ENCODE measurements around the gene EDN3. TPM values are rescaled to one million over a fixed set of nuclear protein-coding genes. Genes with fewer than 3 reads are reported as not detected.

The EDN3 gene
- total RNA-seq, 1 experiment from 2014 or later = not detected

GRCh38 chr20:59309218-59309617 is 8.8 kb downstream of the EDN3 start:
- Histone ChIP-seq H4K20me1 (ENCODE audit: insufficient read depth) (no peaks in the 10 kb centered on the region), H3K27ac (no peak overlapping the region), H3K79me2 (ENCODE audit: low read depth) (no peaks in the 10 kb centered on the region), H3K27me3 (ENCODE audit: insufficient read depth, low read depth) (peaks cover 98% of the 10 kb centered on the region), H3K4me1 (replicated peaks; ENCODE audit: insufficient read depth) (no peaks in the 10 kb centered on the region), H3K36me3 (ENCODE audit: low read depth) (no peaks in the 10 kb centered on the region), H2AFZ (no peak overlapping the region), H3K4me2 (no peak overlapping the region), H3F3A (ENCODE audit: insufficient read depth, low read depth) (no peaks in the 10 kb centered on the region), H3K9me3 (ENCODE audit: insufficient read depth, low read depth) (no peaks in the 10 kb centered on the region), H3K9me2 (ENCODE audit: insufficient read depth) (no peaks in the 10 kb centered on the region), H3K4me3 (no peak overlapping the region)
- TF ChIP-seq CTCF (conservative IDR thresholded peaks at IDR 0.05) (no peak), EZH2 (IDR thresholded peaks at IDR 0.05; ENCODE audit: low read depth) (no peak)
- ChIA-PET CTCF (no interaction called here), POLR2A (ENCODE audit: unreplicated experiment) (no interaction called here)
- DNase-seq = no peak
- no TSS peak for BruUV-seq (replicated peaks)
- intact Hi-C loops (cut with micrococcal nuclease; ENCODE audit: unreplicated experiment) = no loop called here

GRCh38 chr20:59314997-59315396 is 14.6 kb downstream of the EDN3 start:
- Histone ChIP-seq H3K79me2 (ENCODE audit: low read depth) (no peaks in the 10 kb centered on the region), H3K27me3 (ENCODE audit: insufficient read depth, low read depth) (peaks cover 99% of the 10 kb centered on the region)
- intact Hi-C loops (cut with micrococcal nuclease; ENCODE audit: unreplicated experiment) = no loop called here

GRCh38 chr20:59316911-59317731 is 16.7 kb downstream of the EDN3 start:
- H3K4me1 ChIP-seq (replicated peaks; ENCODE audit: insufficient read depth) = no peaks in the 10 kb centered on the region
- no peak overlapping the region for H2AFZ ChIP-seq
- H3K36me3 ChIP-seq (ENCODE audit: low read depth) = no peaks in the 10 kb centered on the region
- intact Hi-C loops (cut with micrococcal nuclease; ENCODE audit: unreplicated experiment) = no loop called here
- no peaks in the 10 kb centered on the region for H3F3A ChIP-seq (ENCODE audit: insufficient read depth, low read depth)
- H3K4me2 ChIP-seq = no peak overlapping the region
- H4K20me1 ChIP-seq (ENCODE audit: insufficient read depth) = no peaks in the 10 kb centered on the region
- DNase-seq = no peak
- H3K4me3 ChIP-seq = no peak overlapping the region
- POLR2A ChIA-PET (ENCODE audit: unreplicated experiment) = no interaction called here
- H3K27ac ChIP-seq = no peak overlapping the region
- no peaks in the 10 kb centered on the region for H3K79me2 ChIP-seq (ENCODE audit: low read depth)
- no peak for TF ChIP-seq EZH2 (IDR thresholded peaks at IDR 0.05; ENCODE audit: low read depth)
- TF ChIP-seq CTCF (conservative IDR thresholded peaks at IDR 0.05) = no peak
- CTCF ChIA-PET = no interaction called here
- H3K27me3 ChIP-seq (ENCODE audit: insufficient read depth, low read depth) = peaks cover 99% of the 10 kb centered on the region
- no TSS peak for BruUV-seq (replicated peaks)
- no peaks in the 10 kb centered on the region for H3K9me2 ChIP-seq (ENCODE audit: insufficient read depth)
- H3K9me3 ChIP-seq (ENCODE audit: insufficient read depth, low read depth) = no peaks in the 10 kb centered on the region

More at GRCh38 chr20:59314997-59315396, 14.6 kb downstream of the EDN3 start:
- Histone ChIP-seq H3K9me3 (ENCODE audit: insufficient read depth, low read depth) (no peaks in the 10 kb centered on the region), H4K20me1 (ENCODE audit: insufficient read depth) (no peaks in the 10 kb centered on the region), H3K4me3 (no peak overlapping the region), H3K4me2 (no peak overlapping the region), H3K36me3 (ENCODE audit: low read depth) (no peaks in the 10 kb centered on the region), H3F3A (ENCODE audit: insufficient read depth, low read depth) (no peaks in the 10 kb centered on the region), H3K27ac (no peak overlapping the region), H3K4me1 (replicated peaks; ENCODE audit: insufficient read depth) (no peaks in the 10 kb centered on the region), H2AFZ (no peak overlapping the region), H3K9me2 (ENCODE audit: insufficient read depth) (no peaks in the 10 kb centered on the region)
- no peak for DNase-seq
- CTCF ChIA-PET = no interaction called here
- POLR2A ChIA-PET (ENCODE audit: unreplicated experiment) = interaction anchor here (0.6 kb wide), 1 partner anchor 444 kb away, joined by 3 read pairs; no protein-coding TSS in a partner anchor
- no peak for TF ChIP-seq CTCF (conservative IDR thresholded peaks at IDR 0.05)
- TF ChIP-seq EZH2 (IDR thresholded peaks at IDR 0.05; ENCODE audit: low read depth) = no peak
- no TSS peak for BruUV-seq (replicated peaks)

All from PC-9 (cell line).